ENCODE results near the gene HIVEP3.

The HIVEP3 gene

DNA sequence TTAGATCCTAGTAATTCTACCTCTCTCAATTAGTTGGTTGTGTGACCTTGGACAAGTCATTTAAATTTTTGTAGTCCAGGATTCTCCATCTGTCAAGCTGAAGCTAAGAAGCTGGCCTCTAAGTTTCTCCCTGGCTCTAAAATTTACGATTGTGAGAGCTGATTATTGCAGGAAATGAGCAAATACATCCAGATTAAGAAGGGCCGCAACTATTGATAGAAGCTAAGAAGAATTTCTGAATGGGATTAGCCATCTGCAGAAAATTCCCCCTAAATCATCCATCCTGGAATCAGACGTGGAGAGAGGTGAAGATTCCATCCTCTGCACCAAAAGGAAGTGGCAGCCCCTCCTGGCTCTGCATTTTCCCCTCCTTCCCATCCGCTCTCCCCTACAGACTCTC lies 55.0 kb downstream of the HIVEP3 start:
- Histone ChIP-seq H3K27me3 (ENCODE audit: control insufficient read depth in 1 of 2, insufficient read depth in 2 of 2, low read length in 2 of 2) (no peaks in the 10 kb centered on the region), H3K27ac (ENCODE audit: low read depth, low read length) (no peak overlapping the region), H3K9ac (ENCODE audit: low read depth in 1 of 2, low read length in 2 of 2) (no peak overlapping the region), H3K4me3 (ENCODE audit: low read depth in 1 of 2, low read length in 2 of 2) (no peak overlapping the region), H3K9me3 (ENCODE audit: control insufficient read depth in 1 of 2, low read length in 2 of 2) (no peaks in the 10 kb centered on the region), H3K36me3 (ENCODE audit: control insufficient read depth in 1 of 2, insufficient read depth in 2 of 2, low read length in 2 of 2) (no peaks in the 10 kb centered on the region), H3K4me1 (ENCODE audit: control insufficient read depth in 1 of 2, insufficient read depth in 2 of 2, low read length in 2 of 2) (no peaks in the 10 kb centered on the region)

DNA sequence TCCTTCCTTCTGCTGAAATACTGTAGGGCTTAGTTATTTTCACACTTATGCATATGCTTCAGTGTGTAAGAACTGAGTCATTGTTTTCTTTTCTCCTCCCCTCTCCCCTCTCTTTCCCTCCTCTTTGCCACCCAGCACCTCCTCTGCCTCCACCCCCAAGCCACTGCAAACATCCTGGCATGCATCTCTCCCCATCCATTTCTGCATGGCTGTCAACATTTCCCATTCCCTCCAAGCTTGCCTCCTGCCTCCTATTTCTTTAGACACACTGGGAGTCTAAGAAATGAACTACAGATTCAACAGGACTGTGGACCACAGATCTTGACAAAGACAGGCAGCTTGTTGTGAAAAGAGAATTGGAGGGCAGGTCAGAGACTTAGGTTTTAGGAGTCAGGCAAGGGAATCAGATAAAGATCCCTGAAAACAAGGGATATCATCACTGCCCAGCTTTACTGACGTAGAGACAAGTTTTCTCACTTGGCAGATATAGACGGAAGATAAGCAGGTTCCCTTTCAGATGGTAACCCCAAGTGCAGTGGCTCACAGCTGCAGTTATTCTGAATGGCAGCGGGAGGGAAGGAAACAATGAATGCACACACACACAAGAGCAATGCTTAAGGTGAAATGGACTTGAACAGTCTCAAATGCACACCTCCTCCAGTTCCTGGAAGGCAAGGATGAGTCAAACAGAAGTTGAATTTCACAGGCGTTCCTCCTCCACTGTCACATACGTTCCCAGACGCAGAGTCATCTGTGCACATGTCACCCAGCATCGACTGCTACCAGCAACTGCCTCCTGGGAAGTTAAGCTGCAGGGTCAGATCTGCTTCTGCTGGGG lies 56.1 kb downstream of the HIVEP3 start:
- no peak overlapping the region for H3K9ac ChIP-seq (ENCODE audit: low read depth in 1 of 2, low read length in 2 of 2)
- no peaks in the 10 kb centered on the region for H3K36me3 ChIP-seq (ENCODE audit: control insufficient read depth in 1 of 2, insufficient read depth in 2 of 2, low read length in 2 of 2)
- no peaks in the 10 kb centered on the region for H3K4me1 ChIP-seq (ENCODE audit: control insufficient read depth in 1 of 2, insufficient read depth in 2 of 2, low read length in 2 of 2)
- H3K27ac ChIP-seq (ENCODE audit: low read depth, low read length), result no peak overlapping the region
- H3K9me3 ChIP-seq (ENCODE audit: control insufficient read depth in 1 of 2, low read length in 2 of 2), result no peaks in the 10 kb centered on the region
- H3K27me3 ChIP-seq (ENCODE audit: control insufficient read depth in 1 of 2, insufficient read depth in 2 of 2, low read length in 2 of 2), result no peaks in the 10 kb centered on the region
- H3K4me3 ChIP-seq (ENCODE audit: low read depth in 1 of 2, low read length in 2 of 2), result no peak overlapping the region

DNA sequence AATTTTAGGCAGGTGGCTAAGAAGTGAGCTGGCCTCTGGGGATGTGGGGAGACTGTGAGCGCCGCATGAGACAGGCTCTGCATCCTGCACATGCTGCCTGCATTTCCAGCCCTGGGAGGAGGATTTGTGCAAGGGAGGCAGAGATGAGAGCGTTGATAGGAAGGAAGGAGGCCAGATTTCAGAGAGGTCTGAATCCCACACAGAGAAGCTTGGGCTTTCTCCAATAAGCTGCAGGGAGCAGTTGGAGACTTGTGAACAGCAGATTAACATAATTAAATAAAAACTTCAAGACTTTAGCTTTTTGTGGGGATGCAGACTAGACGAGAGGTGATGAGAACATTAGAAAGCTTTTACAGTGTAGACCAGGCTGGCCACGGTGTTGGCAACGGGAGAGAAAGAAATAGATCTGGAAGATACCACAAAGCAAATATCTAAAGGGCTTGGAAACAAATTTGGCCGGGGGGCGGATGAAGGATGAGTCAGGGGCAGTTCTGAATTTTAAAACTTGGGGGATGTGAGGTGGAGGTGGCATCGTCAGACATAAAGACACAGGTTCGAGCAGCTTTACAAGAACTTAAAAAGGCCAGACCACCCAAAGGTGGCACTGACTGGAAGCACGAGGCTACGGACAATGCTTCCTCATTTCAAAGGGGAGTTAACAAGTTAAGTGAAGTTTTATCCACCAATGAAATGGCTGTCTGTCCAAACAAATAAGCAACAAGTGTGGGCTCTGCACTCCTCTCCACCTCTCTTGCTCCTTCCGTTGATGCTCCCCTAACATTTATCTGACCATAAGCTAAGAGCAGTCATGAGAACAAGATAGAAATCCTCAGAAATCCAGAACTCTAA lies 57.0 kb downstream of the HIVEP3 start:
- no peak overlapping the region for H3K27ac ChIP-seq (ENCODE audit: low read depth, low read length)
- no peaks in the 10 kb centered on the region for H3K4me1 ChIP-seq (ENCODE audit: control insufficient read depth in 1 of 2, insufficient read depth in 2 of 2, low read length in 2 of 2)
- no peak overlapping the region for H3K4me3 ChIP-seq (ENCODE audit: low read depth in 1 of 2, low read length in 2 of 2)
- H3K27me3 ChIP-seq (ENCODE audit: control insufficient read depth in 1 of 2, insufficient read depth in 2 of 2, low read length in 2 of 2), result no peaks in the 10 kb centered on the region
- H3K36me3 ChIP-seq (ENCODE audit: control insufficient read depth in 1 of 2, insufficient read depth in 2 of 2, low read length in 2 of 2), result no peaks in the 10 kb centered on the region
- no peaks in the 10 kb centered on the region for H3K9me3 ChIP-seq (ENCODE audit: control insufficient read depth in 1 of 2, low read length in 2 of 2)
- no peak overlapping the region for H3K9ac ChIP-seq (ENCODE audit: low read depth in 1 of 2, low read length in 2 of 2)

DNA sequence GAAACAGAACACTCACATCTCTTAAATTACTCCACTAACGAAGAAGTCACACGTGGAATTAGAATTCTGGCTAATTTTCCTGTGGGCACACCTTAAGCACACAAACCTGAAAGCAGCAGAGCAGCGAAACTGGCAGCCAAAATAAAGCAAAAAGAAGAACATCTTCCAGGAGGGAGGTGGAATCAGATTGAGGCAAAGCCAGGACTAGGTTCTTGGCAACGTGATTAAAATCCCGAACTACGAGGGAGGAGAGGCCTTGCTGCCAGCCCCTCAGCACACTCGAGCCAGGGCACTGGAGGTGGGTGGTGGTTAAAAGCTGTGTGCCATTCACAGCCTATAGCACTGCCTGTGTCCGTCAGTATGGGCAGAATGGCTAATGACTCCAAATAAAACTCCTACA lies 58.0 kb downstream of the HIVEP3 start:
- no peaks in the 10 kb centered on the region for H3K36me3 ChIP-seq (ENCODE audit: control insufficient read depth in 1 of 2, insufficient read depth in 2 of 2, low read length in 2 of 2)
- H3K27me3 ChIP-seq (ENCODE audit: control insufficient read depth in 1 of 2, insufficient read depth in 2 of 2, low read length in 2 of 2), result no peaks in the 10 kb centered on the region
- H3K4me1 ChIP-seq (ENCODE audit: control insufficient read depth in 1 of 2, insufficient read depth in 2 of 2, low read length in 2 of 2), result no peaks in the 10 kb centered on the region
- no peak overlapping the region for H3K27ac ChIP-seq (ENCODE audit: low read depth, low read length)
- no peak overlapping the region for H3K9ac ChIP-seq (ENCODE audit: low read depth in 1 of 2, low read length in 2 of 2)
- H3K4me3 ChIP-seq (ENCODE audit: low read depth in 1 of 2, low read length in 2 of 2), result no peak overlapping the region
- no peaks in the 10 kb centered on the region for H3K9me3 ChIP-seq (ENCODE audit: control insufficient read depth in 1 of 2, low read length in 2 of 2)

DNA sequence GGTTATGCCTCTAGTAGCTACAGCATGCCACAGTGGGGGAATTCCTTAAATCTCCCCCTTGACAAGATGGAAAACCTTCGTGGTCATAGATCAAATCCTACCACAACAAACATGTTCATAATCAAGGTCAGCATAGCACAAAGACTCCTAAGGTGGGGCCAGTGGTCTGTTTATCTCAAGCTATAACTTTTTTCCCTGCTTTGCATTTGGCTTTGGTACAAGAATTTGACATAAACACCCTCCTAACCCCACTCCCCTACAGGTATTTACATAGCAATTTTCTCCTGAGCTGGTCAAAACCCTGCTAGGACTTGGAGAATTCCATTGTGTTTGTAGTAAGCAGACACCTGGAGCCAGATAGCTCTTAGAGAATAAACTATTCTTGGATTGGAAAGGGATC lies 58.5 kb downstream of the HIVEP3 start:
- Histone ChIP-seq H3K9ac (ENCODE audit: low read depth in 1 of 2, low read length in 2 of 2) (no peak overlapping the region), H3K9me3 (ENCODE audit: control insufficient read depth in 1 of 2, low read length in 2 of 2) (no peaks in the 10 kb centered on the region), H3K4me3 (ENCODE audit: low read depth in 1 of 2, low read length in 2 of 2) (no peak overlapping the region), H3K4me1 (ENCODE audit: control insufficient read depth in 1 of 2, insufficient read depth in 2 of 2, low read length in 2 of 2) (no peaks in the 10 kb centered on the region), H3K27me3 (ENCODE audit: control insufficient read depth in 1 of 2, insufficient read depth in 2 of 2, low read length in 2 of 2) (no peaks in the 10 kb centered on the region), H3K27ac (ENCODE audit: low read depth, low read length) (no peak overlapping the region), H3K36me3 (ENCODE audit: control insufficient read depth in 1 of 2, insufficient read depth in 2 of 2, low read length in 2 of 2) (no peaks in the 10 kb centered on the region)

DNA sequence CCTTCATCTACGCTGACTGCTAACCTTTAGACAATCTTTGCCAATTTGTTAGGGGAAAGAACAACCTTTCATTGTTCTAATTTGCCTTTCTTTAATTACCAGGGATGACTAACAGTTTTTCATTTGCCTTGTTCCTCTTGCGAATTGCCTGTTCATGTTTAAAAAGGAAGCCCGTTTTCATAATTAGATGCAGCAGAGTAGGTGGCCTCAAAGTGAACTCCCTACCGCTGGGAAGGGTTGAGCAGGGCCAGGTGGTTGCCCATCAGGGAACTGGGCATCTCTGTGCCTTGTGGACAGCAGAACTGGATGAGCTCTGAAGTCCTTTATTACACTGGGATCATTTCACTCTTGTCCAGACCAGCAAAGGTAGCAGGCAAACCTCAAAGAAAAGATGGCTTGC lies 59.0 kb downstream of the HIVEP3 start:
- Histone ChIP-seq H3K27me3 (ENCODE audit: control insufficient read depth in 1 of 2, insufficient read depth in 2 of 2, low read length in 2 of 2) (no peaks in the 10 kb centered on the region), H3K27ac (ENCODE audit: low read depth, low read length) (no peak overlapping the region), H3K9ac (ENCODE audit: low read depth in 1 of 2, low read length in 2 of 2) (no peak overlapping the region), H3K4me1 (ENCODE audit: control insufficient read depth in 1 of 2, insufficient read depth in 2 of 2, low read length in 2 of 2) (no peaks in the 10 kb centered on the region), H3K36me3 (ENCODE audit: control insufficient read depth in 1 of 2, insufficient read depth in 2 of 2, low read length in 2 of 2) (no peaks in the 10 kb centered on the region), H3K9me3 (ENCODE audit: control insufficient read depth in 1 of 2, low read length in 2 of 2) (no peaks in the 10 kb centered on the region), H3K4me3 (ENCODE audit: low read depth in 1 of 2, low read length in 2 of 2) (no peak overlapping the region)

DNA sequence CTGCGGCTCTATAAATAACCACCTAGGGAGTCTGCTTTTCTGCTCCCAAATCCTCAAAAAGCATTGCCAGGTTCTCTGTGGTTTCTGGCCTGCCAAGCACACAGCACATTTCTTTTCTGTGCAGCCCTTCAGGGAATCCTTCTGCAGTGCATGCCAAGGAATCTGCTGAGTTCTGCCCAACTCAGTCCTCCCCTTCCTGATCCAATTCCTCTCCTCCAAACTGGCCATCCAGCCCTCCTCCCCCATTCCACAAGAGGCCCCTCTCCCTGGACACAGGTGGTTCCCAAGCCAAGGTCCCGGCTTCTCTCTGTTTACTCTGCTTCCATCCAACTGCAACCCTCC lies 61.8 kb downstream of the HIVEP3 start:
- Histone ChIP-seq H3K4me3 (ENCODE audit: low read depth in 1 of 2, low read length in 2 of 2) (no peak overlapping the region), H3K27ac (ENCODE audit: low read depth, low read length) (no peak overlapping the region), H3K9ac (ENCODE audit: low read depth in 1 of 2, low read length in 2 of 2) (no peak overlapping the region), H3K36me3 (ENCODE audit: control insufficient read depth in 1 of 2, insufficient read depth in 2 of 2, low read length in 2 of 2) (no peaks in the 10 kb centered on the region), H3K4me1 (ENCODE audit: control insufficient read depth in 1 of 2, insufficient read depth in 2 of 2, low read length in 2 of 2) (no peaks in the 10 kb centered on the region), H3K27me3 (ENCODE audit: control insufficient read depth in 1 of 2, insufficient read depth in 2 of 2, low read length in 2 of 2) (no peaks in the 10 kb centered on the region), H3K9me3 (ENCODE audit: control insufficient read depth in 1 of 2, low read length in 2 of 2) (no peaks in the 10 kb centered on the region)

DNA sequence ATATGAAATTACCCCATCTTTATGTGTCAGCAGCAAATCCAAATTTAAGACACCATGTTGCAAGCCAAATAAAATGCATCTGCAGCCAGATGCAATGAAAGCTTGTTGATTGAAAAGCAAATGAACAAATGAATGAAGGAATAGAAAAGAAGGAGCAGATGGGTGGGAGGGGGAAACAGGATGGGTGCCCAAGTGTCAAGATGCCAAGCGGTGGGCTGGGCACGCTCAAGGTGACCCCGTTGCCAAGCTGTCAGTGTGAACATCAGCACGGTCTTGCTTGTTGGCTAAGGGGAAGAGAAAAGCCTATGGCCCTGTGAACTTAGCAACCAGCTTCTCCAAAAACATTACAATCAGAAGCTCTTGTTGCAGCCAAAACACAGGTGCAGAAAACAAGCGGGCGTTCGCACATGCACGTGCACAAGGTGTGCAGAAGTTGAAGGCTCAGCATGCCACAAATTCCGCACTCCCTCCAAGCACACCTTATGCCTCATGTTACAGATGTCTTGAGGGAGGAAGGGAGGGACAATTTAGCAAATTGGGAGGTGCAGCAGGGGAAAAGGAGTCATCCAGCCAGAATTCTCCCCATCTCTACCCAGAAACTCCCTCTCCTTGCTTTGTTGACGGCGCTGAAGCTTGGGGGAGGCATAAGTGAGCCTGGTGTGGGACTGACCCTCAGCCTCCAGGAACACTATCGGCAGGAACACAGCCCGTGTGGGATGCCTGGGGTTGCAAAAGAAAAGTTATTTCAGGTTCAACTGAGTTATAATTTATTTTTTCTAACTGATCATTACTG lies 62.4 kb downstream of the HIVEP3 start:
- Histone ChIP-seq H3K9me3 (ENCODE audit: control insufficient read depth in 1 of 2, low read length in 2 of 2) (no peaks in the 10 kb centered on the region), H3K27me3 (ENCODE audit: control insufficient read depth in 1 of 2, insufficient read depth in 2 of 2, low read length in 2 of 2) (no peaks in the 10 kb centered on the region), H3K4me1 (ENCODE audit: control insufficient read depth in 1 of 2, insufficient read depth in 2 of 2, low read length in 2 of 2) (no peaks in the 10 kb centered on the region), H3K4me3 (ENCODE audit: low read depth in 1 of 2, low read length in 2 of 2) (no peak overlapping the region), H3K27ac (ENCODE audit: low read depth, low read length) (no peak overlapping the region), H3K9ac (ENCODE audit: low read depth in 1 of 2, low read length in 2 of 2) (no peak overlapping the region), H3K36me3 (ENCODE audit: control insufficient read depth in 1 of 2, insufficient read depth in 2 of 2, low read length in 2 of 2) (no peaks in the 10 kb centered on the region)

DNA sequence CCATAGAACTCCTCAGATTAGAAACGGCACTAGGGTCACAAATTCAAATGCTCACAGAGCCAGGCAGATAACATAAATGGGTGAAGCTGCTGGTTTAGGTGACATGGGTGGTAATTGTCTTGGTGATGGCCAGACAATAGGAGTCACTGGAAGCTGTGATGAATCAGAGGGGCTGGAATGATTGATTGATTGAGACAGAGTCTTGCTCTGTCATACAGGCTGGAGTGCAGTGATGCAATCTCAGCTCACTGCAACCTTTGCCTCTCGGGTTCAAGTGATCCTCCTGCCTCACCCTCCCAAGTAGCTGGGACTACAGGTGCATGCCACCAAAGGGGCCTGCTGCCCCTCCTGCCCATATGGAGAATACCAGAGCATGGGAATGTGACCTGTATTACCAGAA lies 63.0 kb downstream of the HIVEP3 start:
- H3K27ac ChIP-seq (ENCODE audit: low read depth, low read length), result no peak overlapping the region
- no peak overlapping the region for H3K9ac ChIP-seq (ENCODE audit: low read depth in 1 of 2, low read length in 2 of 2)
- H3K36me3 ChIP-seq (ENCODE audit: control insufficient read depth in 1 of 2, insufficient read depth in 2 of 2, low read length in 2 of 2), result no peaks in the 10 kb centered on the region
- H3K4me3 ChIP-seq (ENCODE audit: low read depth in 1 of 2, low read length in 2 of 2), result no peak overlapping the region
- no peaks in the 10 kb centered on the region for H3K4me1 ChIP-seq (ENCODE audit: control insufficient read depth in 1 of 2, insufficient read depth in 2 of 2, low read length in 2 of 2)
- no peaks in the 10 kb centered on the region for H3K27me3 ChIP-seq (ENCODE audit: control insufficient read depth in 1 of 2, insufficient read depth in 2 of 2, low read length in 2 of 2)
- H3K9me3 ChIP-seq (ENCODE audit: control insufficient read depth in 1 of 2, low read length in 2 of 2), result no peaks in the 10 kb centered on the region

DNA sequence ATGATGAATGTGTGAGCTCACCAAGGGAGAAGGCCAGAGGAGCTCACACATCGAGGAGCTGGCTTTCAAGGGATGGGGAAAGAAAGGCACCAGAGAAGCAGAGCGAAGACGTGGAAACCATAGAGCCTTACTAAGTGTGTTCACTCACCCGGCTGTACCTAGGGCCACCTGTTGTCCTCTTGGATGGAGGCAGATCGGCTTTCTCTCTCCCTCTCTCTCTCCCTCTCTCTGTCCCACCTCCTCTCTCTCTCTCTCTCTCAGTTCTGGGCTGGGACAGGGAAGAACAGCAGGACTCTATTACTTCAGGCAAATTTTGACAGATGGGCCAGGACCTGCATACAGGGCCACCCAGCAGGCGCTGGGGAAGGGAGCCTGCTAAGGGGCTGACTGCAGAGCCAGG lies 64.8 kb downstream of the HIVEP3 start:
- H3K4me1 ChIP-seq (ENCODE audit: control insufficient read depth in 1 of 2, insufficient read depth in 2 of 2, low read length in 2 of 2), result no peaks in the 10 kb centered on the region
- H3K36me3 ChIP-seq (ENCODE audit: control insufficient read depth in 1 of 2, insufficient read depth in 2 of 2, low read length in 2 of 2), result no peaks in the 10 kb centered on the region
- no peak overlapping the region for H3K27ac ChIP-seq (ENCODE audit: low read depth, low read length)
- H3K4me3 ChIP-seq (ENCODE audit: low read depth in 1 of 2, low read length in 2 of 2), result no peak overlapping the region
- no peaks in the 10 kb centered on the region for H3K27me3 ChIP-seq (ENCODE audit: control insufficient read depth in 1 of 2, insufficient read depth in 2 of 2, low read length in 2 of 2)
- no peak overlapping the region for H3K9ac ChIP-seq (ENCODE audit: low read depth in 1 of 2, low read length in 2 of 2)
- no peaks in the 10 kb centered on the region for H3K9me3 ChIP-seq (ENCODE audit: control insufficient read depth in 1 of 2, low read length in 2 of 2)

Measured in duodenal mucosa (tissue), 2 donors.